ENCODE data around the gene ELMO3. TPM values are rescaled to one million over a fixed set of nuclear protein-coding genes. Genes with fewer than 3 reads are reported as not detected.

The ELMO3 gene
- total and polyA plus RNA-seq, 2 of the 13 experiments (the other 11 are each of a cell fraction or from before 2014, with no cell fraction given) = 2.6 to 4.0 TPM

GRCh38 chr16:67191995-67192681 lies 6.8 kb upstream of the ELMO3 start, which contains the start of gene E2F4 (continued):
- TF ChIP-seq ETV5 (CRISPR knock-in tag; IDR thresholded peaks at IDR 0.05; ENCODE audit: borderline replicate concordance) (peak; percentile 92), ZNF678 (CRISPR knock-in tag; IDR thresholded peaks at IDR 0.05) (no peak), ZFP37 (CRISPR knock-in tag; IDR thresholded peaks at IDR 0.05; ENCODE audit: borderline replicate concordance) (0 out of 2 replicates have a peak, but pooled peaks have one; percentile 6), ZNF660 (CRISPR knock-in tag; IDR thresholded peaks at IDR 0.05; ENCODE audit: borderline replicate concordance, low read depth) (no peak), ZNF772 (CRISPR knock-in tag; IDR thresholded peaks at IDR 0.05) (peak; percentile 72; the same call in 1 of the 2 replicates), ZNF512B (CRISPR knock-in tag; IDR thresholded peaks at IDR 0.05; ENCODE audit: borderline replicate concordance) (no peak), KLF9 (CRISPR knock-in tag; IDR thresholded peaks at IDR 0.05; ENCODE audit: low read depth) (no peak), SP4 (CRISPR knock-in tag; IDR thresholded peaks at IDR 0.05) (peak; percentile 51; the same call in 1 of the 2 replicates), SATB2 (CRISPR knock-in tag; IDR thresholded peaks at IDR 0.05) (0 out of 2 replicates have a peak, but pooled peaks have one; percentile 26), PBX3 (CRISPR knock-in tag; IDR thresholded peaks at IDR 0.05; ENCODE audit: borderline replicate concordance) (0 out of 2 replicates have a peak, but pooled peaks have one; percentile 20), DR1 (CRISPR knock-in tag; IDR thresholded peaks at IDR 0.05) (peak; percentile 78), ZNF549 (CRISPR knock-in tag; IDR thresholded peaks at IDR 0.05) (0 out of 2 replicates have a peak, but pooled peaks have one; percentile 39), EZH2 (conservative IDR thresholded peaks at IDR 0.05; ENCODE audit: low read depth, low read length) (peak; percentile 72; the same call in 1 of the 2 replicates), ZNF567 (CRISPR knock-in tag; IDR thresholded peaks at IDR 0.05; ENCODE audit: borderline replicate concordance) (no peak), SP2 (CRISPR knock-in tag; IDR thresholded peaks at IDR 0.05) (peak; percentile 71), TP53 (CRISPR knock-in tag; conservative IDR thresholded peaks at IDR 0.05) (0 out of 2 replicates have a peak, but pooled peaks have one; percentile 26), POLR2A (IDR thresholded peaks at IDR 0.05; ENCODE audit: insufficient read depth in 1 of 2, low read depth in 2 of 2, low read length in 2 of 2) (peak in 1 of 2 experiments; percentile 64; a peak in 1 of 4 replicates)
- TF ChIP-seq, protein P1, sequence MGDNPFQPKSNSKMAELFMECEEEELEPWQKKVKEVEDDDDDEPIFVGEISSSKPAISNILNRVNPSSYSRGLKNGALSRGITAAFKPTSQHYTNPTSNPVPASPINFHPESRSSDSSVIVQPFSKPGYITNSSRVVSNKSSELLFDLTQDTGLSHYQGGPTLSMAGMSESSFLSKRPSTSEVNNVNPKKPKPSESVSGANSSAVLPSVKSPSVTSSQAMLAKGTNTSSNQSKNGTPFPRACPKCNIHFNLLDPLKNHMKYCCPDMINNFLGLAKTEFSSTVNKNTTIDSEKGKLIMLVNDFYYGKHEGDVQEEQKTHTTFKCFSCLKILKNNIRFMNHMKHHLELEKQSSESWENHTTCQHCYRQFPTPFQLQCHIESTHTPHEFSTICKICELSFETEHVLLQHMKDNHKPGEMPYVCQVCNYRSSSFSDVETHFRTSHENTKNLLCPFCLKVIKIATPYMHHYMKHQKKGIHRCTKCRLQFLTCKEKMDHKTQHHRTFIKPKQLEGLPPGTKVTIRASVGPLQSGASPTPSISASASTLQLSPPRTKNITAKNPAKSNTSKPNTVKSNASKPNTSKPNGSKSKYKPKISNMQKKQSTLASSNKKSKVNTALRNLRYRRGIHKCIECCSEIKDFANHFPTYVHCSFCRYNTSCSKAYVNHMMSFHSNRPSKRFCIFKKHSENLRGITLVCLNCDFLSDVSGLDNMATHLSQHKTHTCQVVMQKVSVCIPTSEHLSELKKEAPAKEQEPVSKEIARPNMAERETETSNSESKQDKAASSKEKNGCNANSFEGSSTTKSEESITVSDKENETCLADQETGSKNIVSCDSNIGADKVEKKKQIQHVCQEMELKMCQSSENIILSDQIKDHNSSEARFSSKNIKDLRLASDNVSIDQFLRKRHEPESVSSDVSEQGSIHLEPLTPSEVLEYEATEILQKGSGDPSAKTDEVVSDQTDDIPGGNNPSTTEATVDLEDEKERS (CRISPR knock-in tag; IDR thresholded peaks at IDR 0.05) = no peak
- TF ChIP-seq, protein P2, sequence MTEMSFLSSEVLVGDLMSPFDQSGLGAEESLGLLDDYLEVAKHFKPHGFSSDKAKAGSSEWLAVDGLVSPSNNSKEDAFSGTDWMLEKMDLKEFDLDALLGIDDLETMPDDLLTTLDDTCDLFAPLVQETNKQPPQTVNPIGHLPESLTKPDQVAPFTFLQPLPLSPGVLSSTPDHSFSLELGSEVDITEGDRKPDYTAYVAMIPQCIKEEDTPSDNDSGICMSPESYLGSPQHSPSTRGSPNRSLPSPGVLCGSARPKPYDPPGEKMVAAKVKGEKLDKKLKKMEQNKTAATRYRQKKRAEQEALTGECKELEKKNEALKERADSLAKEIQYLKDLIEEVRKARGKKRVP (CRISPR knock-in tag; IDR thresholded peaks at IDR 0.05) = no peak

All from HepG2 (cell line).